GM12892 (cell line): Measurements from ENCODE around the gene AARSD1.

Experiments used
- POLR2A ChIP-seq: IDR thresholded peaks from 2 replicates; pipeline ENCODE4 v1.6.1; 2011; ENCODE audit warnings: low read depth, low read length, control low read depth
- POLR2AphosphoS5 ChIP-seq: IDR thresholded peaks from 2 replicates; pipeline ENCODE4 v1.6.1; 2011; ENCODE audit warnings: low read depth, low read length, control low read depth
- TAF1 ChIP-seq: IDR thresholded peaks from 2 replicates; pipeline ENCODE4 v1.6.1; 2011; ENCODE audit warnings: low read depth, mild to moderate bottlenecking, control low read depth, low read length, borderline replicate concordance

GRCh38 chr17:42953669-42954068 lies 10.6 kb downstream of the AARSD1 start:
- TF ChIP-seq POLR2AphosphoS5 = no peak
- TF ChIP-seq TAF1 = no peak
- TF ChIP-seq POLR2A = no peak
